ENCODE results near the gene FBXO36.

FBXO36 gene

DNA sequence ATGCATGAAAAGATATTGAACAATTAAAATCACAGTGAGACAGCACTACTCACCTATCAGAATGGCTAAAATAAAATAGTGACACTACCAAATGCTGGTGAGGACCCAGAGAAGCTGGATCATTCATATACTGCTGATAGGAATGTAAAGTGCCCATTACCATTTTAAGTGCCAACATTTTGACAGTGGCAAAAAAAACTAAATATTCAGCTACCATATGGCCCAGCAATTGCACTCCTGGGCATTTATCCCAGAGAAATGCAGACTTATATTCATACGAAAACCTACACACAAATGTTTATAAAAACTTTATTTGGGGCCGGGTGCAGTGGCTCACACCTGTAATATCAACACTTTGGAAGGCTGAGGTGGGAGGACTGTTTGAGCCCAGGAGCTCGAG, 47.6 kb downstream of the FBXO36 start:
- Histone ChIP-seq H4K20me1 (ENCODE audit: insufficient read depth, low read length) (no peaks in the 10 kb centered on the region), H3K27me3 (ENCODE audit: insufficient read depth, low read length, poor library complexity) (no peaks in the 10 kb centered on the region), H3K36me3 (ENCODE audit: insufficient read depth, low read length) (no peaks in the 10 kb centered on the region), H3K4me2 (ENCODE audit: insufficient read depth, low read length) (no peak overlapping the region), H3K9me3 (ENCODE audit: insufficient read depth, low read length, severe bottlenecking) (no peaks in the 10 kb centered on the region), H2AFZ (ENCODE audit: low read depth, low read length) (no peak overlapping the region), H3K4me3 (ENCODE audit: low read depth in 1 of 2, low read length in 2 of 2) (no peak overlapping the region), H3K79me2 (ENCODE audit: insufficient read depth, low read length) (no peaks in the 10 kb centered on the region), H3K4me1 (ENCODE audit: insufficient read depth, low read length) (no peaks in the 10 kb centered on the region), H3K27ac (ENCODE audit: low read length) (no peak overlapping the region), H3K9ac (ENCODE audit: low read depth, low read length) (no peak overlapping the region)
- DNase-seq (no peak), ATAC-seq (ENCODE audit: insufficient read depth, low read depth) (no peak)
- TF ChIP-seq, protein P1, sequence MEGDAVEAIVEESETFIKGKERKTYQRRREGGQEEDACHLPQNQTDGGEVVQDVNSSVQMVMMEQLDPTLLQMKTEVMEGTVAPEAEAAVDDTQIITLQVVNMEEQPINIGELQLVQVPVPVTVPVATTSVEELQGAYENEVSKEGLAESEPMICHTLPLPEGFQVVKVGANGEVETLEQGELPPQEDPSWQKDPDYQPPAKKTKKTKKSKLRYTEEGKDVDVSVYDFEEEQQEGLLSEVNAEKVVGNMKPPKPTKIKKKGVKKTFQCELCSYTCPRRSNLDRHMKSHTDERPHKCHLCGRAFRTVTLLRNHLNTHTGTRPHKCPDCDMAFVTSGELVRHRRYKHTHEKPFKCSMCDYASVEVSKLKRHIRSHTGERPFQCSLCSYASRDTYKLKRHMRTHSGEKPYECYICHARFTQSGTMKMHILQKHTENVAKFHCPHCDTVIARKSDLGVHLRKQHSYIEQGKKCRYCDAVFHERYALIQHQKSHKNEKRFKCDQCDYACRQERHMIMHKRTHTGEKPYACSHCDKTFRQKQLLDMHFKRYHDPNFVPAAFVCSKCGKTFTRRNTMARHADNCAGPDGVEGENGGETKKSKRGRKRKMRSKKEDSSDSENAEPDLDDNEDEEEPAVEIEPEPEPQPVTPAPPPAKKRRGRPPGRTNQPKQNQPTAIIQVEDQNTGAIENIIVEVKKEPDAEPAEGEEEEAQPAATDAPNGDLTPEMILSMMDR (IDR thresholded peaks at IDR 0.05; ENCODE audit: borderline replicate concordance, extremely low read depth, low read length, poor library complexity, severe bottlenecking), result no peak
- no peak for TF ChIP-seq EZH2 (IDR thresholded peaks at IDR 0.05; ENCODE audit: borderline replicate concordance, low read depth, low read length, severe bottlenecking)

DNA sequence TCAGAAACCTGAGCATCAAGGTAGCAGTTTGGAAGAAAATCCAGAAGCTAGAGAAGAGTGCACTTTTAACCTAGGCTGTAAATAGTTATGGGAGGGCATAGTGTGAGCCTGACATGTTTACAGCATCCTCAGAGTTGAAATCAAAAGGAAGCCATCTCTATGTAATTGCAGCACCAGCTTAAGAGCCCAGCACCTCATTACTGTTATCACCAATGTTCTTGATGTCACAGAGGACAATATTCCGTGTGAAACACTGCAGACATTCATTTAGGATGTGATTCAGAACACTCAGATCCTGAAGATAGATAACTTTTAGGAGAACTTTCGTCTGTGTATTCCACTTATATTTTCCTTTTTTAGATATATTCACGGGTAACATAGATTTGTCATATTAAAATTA, 48.1 kb downstream of the FBXO36 start:
- Histone ChIP-seq H3K27ac (ENCODE audit: low read length) (no peak overlapping the region), H3K4me2 (ENCODE audit: insufficient read depth, low read length) (no peak overlapping the region), H2AFZ (ENCODE audit: low read depth, low read length) (no peak overlapping the region), H4K20me1 (ENCODE audit: insufficient read depth, low read length) (no peaks in the 10 kb centered on the region), H3K9me3 (ENCODE audit: insufficient read depth, low read length, severe bottlenecking) (no peaks in the 10 kb centered on the region), H3K79me2 (ENCODE audit: insufficient read depth, low read length) (no peaks in the 10 kb centered on the region), H3K4me3 (ENCODE audit: low read depth in 1 of 2, low read length in 2 of 2) (no peak overlapping the region), H3K9ac (ENCODE audit: low read depth, low read length) (no peak overlapping the region), H3K36me3 (ENCODE audit: insufficient read depth, low read length) (no peaks in the 10 kb centered on the region), H3K27me3 (ENCODE audit: insufficient read depth, low read length, poor library complexity) (no peaks in the 10 kb centered on the region), H3K4me1 (ENCODE audit: insufficient read depth, low read length) (no peaks in the 10 kb centered on the region)
- ATAC-seq (ENCODE audit: insufficient read depth, low read depth) (no peak), DNase-seq (no peak)
- TF ChIP-seq, protein P1 (IDR thresholded peaks at IDR 0.05; ENCODE audit: borderline replicate concordance, extremely low read depth, low read length, poor library complexity, severe bottlenecking), result no peak
- no peak for TF ChIP-seq EZH2 (IDR thresholded peaks at IDR 0.05; ENCODE audit: borderline replicate concordance, low read depth, low read length, severe bottlenecking)

DNA sequence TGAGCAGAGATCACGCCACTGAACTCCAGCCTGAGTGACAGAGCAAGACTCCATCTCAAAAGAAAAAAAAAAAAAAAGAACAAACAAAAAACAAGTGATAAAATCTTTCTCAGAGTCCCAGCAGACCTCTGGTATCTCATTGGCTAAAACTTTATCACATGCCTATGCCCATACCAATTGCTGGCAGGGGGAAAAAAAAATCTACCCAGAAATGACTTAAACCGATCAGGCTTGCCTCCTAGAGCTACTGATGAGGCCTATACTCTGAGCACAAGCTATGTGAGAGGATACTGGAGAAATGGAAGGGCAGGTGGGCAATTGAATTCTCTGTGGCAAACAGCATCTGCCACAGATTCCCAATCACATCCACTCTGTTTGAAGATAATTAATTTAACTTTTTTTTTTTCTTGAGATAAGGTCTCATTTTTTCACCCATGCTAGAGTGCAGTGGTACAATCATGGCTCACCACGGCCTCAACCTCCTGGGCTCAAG, 49.0 kb downstream of the FBXO36 start:
- Histone ChIP-seq H3K4me3 (ENCODE audit: low read depth in 1 of 2, low read length in 2 of 2) (no peak overlapping the region), H3K27me3 (ENCODE audit: insufficient read depth, low read length, poor library complexity) (no peaks in the 10 kb centered on the region), H4K20me1 (ENCODE audit: insufficient read depth, low read length) (no peaks in the 10 kb centered on the region), H3K79me2 (ENCODE audit: insufficient read depth, low read length) (no peaks in the 10 kb centered on the region), H3K27ac (ENCODE audit: low read length) (no peak overlapping the region), H3K9ac (ENCODE audit: low read depth, low read length) (no peak overlapping the region), H3K36me3 (ENCODE audit: insufficient read depth, low read length) (no peaks in the 10 kb centered on the region), H3K4me2 (ENCODE audit: insufficient read depth, low read length) (no peak overlapping the region), H3K9me3 (ENCODE audit: insufficient read depth, low read length, severe bottlenecking) (no peaks in the 10 kb centered on the region), H3K4me1 (ENCODE audit: insufficient read depth, low read length) (no peaks in the 10 kb centered on the region), H2AFZ (ENCODE audit: low read depth, low read length) (no peak overlapping the region)
- no peak for TF ChIP-seq EZH2 (IDR thresholded peaks at IDR 0.05; ENCODE audit: borderline replicate concordance, low read depth, low read length, severe bottlenecking)
- TF ChIP-seq, protein P1 (IDR thresholded peaks at IDR 0.05; ENCODE audit: borderline replicate concordance, extremely low read depth, low read length, poor library complexity, severe bottlenecking), result no peak
- DNase-seq, result no peak
- peak; percentile 47; the same call in 1 of the 3 replicates for ATAC-seq (ENCODE audit: insufficient read depth, low read depth)

- Histone ChIP-seq H2AFZ (ENCODE audit: low read depth, low read length) (no peak overlapping the region), H3K9ac (ENCODE audit: low read depth, low read length) (no peak overlapping the region), H4K20me1 (ENCODE audit: insufficient read depth, low read length) (no peaks in the 10 kb centered on the region), H3K9me3 (ENCODE audit: insufficient read depth, low read length, severe bottlenecking) (no peaks in the 10 kb centered on the region), H3K36me3 (ENCODE audit: insufficient read depth, low read length) (no peaks in the 10 kb centered on the region), H3K27me3 (ENCODE audit: insufficient read depth, low read length, poor library complexity) (no peaks in the 10 kb centered on the region), H3K79me2 (ENCODE audit: insufficient read depth, low read length) (no peaks in the 10 kb centered on the region), H3K27ac (ENCODE audit: low read length) (no peak overlapping the region), H3K4me1 (ENCODE audit: insufficient read depth, low read length) (no peaks in the 10 kb centered on the region), H3K4me2 (ENCODE audit: insufficient read depth, low read length) (no peak overlapping the region), H3K4me3 (ENCODE audit: low read depth in 1 of 2, low read length in 2 of 2) (no peak overlapping the region)
- DNase-seq (no peak), ATAC-seq (ENCODE audit: insufficient read depth, low read depth) (no peak)
- no peak for TF ChIP-seq EZH2 (IDR thresholded peaks at IDR 0.05; ENCODE audit: borderline replicate concordance, low read depth, low read length, severe bottlenecking)
- TF ChIP-seq, protein P1 (IDR thresholded peaks at IDR 0.05; ENCODE audit: borderline replicate concordance, extremely low read depth, low read length, poor library complexity, severe bottlenecking), result no peak
Observed at GRCh38 chr2:229974266-229974665, 52.0 kb downstream of the FBXO36 start.

Measured in DND-41 (cell line).